KMS-11 (cell line): ENCODE data around the gene CASK.

ENCODE experiments used
- H2AFZ ChIP-seq: fragments of 200-600 bp; sonication (generic); 2 replicates; pipeline ENCODE4 v1.6.1; 2016; ENCODE audit warnings: antibody characterized with exemption, mixed run types, low read depth
- H3K27ac ChIP-seq: fragments of 200-600 bp; sonication (generic); 2 replicates; pipeline ENCODE4 v1.6.1; 2016; ENCODE audit warnings: mild to moderate bottlenecking, mixed run types
- H3K27me3 ChIP-seq: fragments of 200-600 bp; sonication (generic); 2 replicates; pipeline ENCODE4 v1.6.1; 2017; ENCODE audit warnings: mild to moderate bottlenecking, low read depth, mixed run types, moderate library complexity; ENCODE audit not compliant: insufficient read depth
- H3K36me3 ChIP-seq: fragments of 200-600 bp; sonication (generic); 2 replicates; pipeline ENCODE4 v1.6.1; 2017; ENCODE audit warnings: mild to moderate bottlenecking, mixed run types; ENCODE audit not compliant: insufficient read depth
- H3K4me1 ChIP-seq: fragments of 200-600 bp; sonication (generic); 2 replicates; pipeline ENCODE4 v1.6.1; 2016; ENCODE audit warnings: mild to moderate bottlenecking, low read depth, mixed run types; ENCODE audit not compliant: poor library complexity, severe bottlenecking
- H3K4me2 ChIP-seq: fragments of 200-600 bp; sonication (generic); 2 replicates; pipeline ENCODE4 v1.7.0; 2016; ENCODE audit warnings: mild to moderate bottlenecking, mixed run types
- H3K4me3 ChIP-seq: fragments of 200-600 bp; sonication (generic); IDR thresholded peaks from 2 replicates; pipeline ENCODE4 v1.6.1; 2017; ENCODE audit warnings: low read depth, low read length, mixed read lengths; ENCODE audit not compliant: insufficient read depth
- H3K79me2 ChIP-seq: fragments of 200-600 bp; sonication (generic); 2 replicates; pipeline ENCODE4 v1.6.1; 2016; ENCODE audit warnings: low read depth, mixed run types; ENCODE audit not compliant: insufficient read depth
- H3K9ac ChIP-seq: fragments of 200-600 bp; sonication (generic); 2 replicates; pipeline ENCODE4 v1.6.1; 2016; ENCODE audit warnings: mild to moderate bottlenecking, mixed run types
- H4K20me1 ChIP-seq: fragments of 200-600 bp; sonication (generic); 2 replicates; pipeline ENCODE4 v1.6.1; 2016; ENCODE audit warnings: mild to moderate bottlenecking, mixed run types; ENCODE audit not compliant: insufficient read depth
- TF ChIP-seq, protein P1 (sequence below): fragments of 200-600 bp; sonication (generic); conservative IDR thresholded peaks from 2 replicates; pipeline ENCODE4 v1.6.1; 2017; ENCODE audit warnings: low read depth, mild to moderate bottlenecking, antibody characterized with exemption, low read length, moderate library complexity, mixed read lengths

Gene CASK

DNA sequence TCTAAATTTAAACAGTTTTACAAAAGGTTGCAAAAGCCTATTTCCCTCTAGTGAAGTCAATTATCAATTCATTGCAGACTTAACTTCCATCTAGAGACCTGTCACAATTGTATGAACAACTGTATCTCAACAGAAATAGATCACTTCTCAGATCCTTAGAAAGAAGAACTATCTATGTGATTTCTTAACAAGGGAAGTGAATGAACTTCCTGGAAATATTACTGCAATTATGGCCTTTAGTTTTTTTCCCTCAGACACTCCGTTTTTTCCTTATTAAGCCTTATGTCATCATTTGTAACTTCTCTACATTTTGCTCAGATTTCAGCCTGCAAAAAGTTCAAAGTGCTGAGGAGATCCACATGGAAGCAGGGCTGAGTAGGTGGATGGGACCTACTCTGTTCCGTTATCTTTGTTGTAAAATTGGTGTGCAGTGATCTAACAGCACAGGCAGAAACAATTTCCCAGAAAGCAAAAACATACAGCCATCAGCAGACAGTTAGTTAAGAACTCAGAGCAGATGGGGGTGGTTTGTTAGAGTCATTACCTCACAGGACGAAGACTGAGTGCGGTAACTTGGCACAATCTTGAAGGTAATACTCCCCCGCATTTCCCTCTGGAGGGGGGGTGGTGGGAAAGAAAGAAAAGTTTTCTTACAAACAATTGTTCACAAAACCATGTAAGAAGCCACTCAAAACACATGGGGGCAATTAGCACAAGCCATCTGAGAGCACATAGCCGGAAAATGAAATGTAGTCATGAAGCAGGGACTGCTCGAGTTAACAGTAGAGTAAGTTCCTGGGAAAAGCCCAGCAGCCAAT is 363.9 kb downstream of the CASK start:
- no peak overlapping the region for H3K9ac ChIP-seq
- H3K27ac ChIP-seq, result no peak overlapping the region
- H2AFZ ChIP-seq, result no peak overlapping the region
- H3K4me2 ChIP-seq, result no peak overlapping the region
- no peaks in the 10 kb centered on the region for H4K20me1 ChIP-seq
- no peaks in the 10 kb centered on the region for H3K36me3 ChIP-seq
- peaks cover 72% of the 10 kb centered on the region for H3K4me1 ChIP-seq
- H3K27me3 ChIP-seq, result no peaks in the 10 kb centered on the region
- no peak overlapping the region for H3K4me3 ChIP-seq
- no peaks in the 10 kb centered on the region for H3K79me2 ChIP-seq
- TF ChIP-seq, protein P1, sequence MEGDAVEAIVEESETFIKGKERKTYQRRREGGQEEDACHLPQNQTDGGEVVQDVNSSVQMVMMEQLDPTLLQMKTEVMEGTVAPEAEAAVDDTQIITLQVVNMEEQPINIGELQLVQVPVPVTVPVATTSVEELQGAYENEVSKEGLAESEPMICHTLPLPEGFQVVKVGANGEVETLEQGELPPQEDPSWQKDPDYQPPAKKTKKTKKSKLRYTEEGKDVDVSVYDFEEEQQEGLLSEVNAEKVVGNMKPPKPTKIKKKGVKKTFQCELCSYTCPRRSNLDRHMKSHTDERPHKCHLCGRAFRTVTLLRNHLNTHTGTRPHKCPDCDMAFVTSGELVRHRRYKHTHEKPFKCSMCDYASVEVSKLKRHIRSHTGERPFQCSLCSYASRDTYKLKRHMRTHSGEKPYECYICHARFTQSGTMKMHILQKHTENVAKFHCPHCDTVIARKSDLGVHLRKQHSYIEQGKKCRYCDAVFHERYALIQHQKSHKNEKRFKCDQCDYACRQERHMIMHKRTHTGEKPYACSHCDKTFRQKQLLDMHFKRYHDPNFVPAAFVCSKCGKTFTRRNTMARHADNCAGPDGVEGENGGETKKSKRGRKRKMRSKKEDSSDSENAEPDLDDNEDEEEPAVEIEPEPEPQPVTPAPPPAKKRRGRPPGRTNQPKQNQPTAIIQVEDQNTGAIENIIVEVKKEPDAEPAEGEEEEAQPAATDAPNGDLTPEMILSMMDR, result no peak

DNA sequence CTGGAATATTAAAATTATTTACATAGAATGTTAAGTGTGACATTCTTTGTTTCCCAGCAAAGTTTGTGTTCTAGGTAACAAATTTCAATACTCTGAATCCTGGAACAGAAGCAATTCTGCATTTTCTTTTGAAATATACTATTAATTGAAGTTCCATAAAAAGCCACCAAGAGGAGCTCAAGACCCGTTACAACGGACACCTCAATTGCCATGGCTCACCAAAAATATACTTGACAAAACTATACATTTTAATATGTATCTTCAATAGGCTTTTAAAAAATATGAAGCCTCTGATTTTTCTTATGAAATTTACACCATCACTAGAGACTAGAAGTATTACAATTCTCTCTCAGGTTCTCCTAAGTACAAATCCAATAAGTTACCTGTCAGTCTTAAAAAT is 364.8 kb downstream of the CASK start:
- Histone ChIP-seq H3K36me3 (no peaks in the 10 kb centered on the region), H3K4me2 (no peak overlapping the region), H3K4me1 (peaks cover 72% of the 10 kb centered on the region), H3K79me2 (no peaks in the 10 kb centered on the region), H3K27me3 (no peaks in the 10 kb centered on the region), H2AFZ (no peak overlapping the region), H3K27ac (no peak overlapping the region), H3K9ac (no peak overlapping the region), H3K4me3 (no peak overlapping the region), H4K20me1 (no peaks in the 10 kb centered on the region)
- TF ChIP-seq, protein P1, result peak; percentile 55; the same call in 1 of the 2 replicates

DNA sequence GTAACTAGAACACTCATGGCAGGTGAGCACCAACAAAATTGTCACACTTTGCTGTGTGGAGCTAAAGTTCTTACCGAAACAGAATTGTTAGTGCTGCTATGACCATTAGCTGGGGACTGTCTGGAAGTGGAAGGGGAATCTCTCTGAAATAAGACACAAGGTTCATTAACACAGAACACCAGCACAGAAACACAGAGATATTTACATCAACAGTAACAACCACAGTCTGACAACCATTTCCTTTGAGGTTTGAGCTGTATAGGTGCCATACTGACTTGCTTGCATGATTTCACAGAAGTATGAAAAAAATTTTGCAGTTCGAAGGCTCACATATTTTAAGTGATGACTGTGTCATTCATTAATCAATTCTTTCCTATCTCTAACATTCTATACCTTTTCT is 366.4 kb downstream of the CASK start:
- H3K4me1 ChIP-seq, result peaks cover 66% of the 10 kb centered on the region
- TF ChIP-seq, protein P1, result no peak
- no peaks in the 10 kb centered on the region for H3K27me3 ChIP-seq
- H2AFZ ChIP-seq, result no peak overlapping the region
- no peaks in the 10 kb centered on the region for H3K79me2 ChIP-seq
- peak overlapping the region; percentile 25; the same call in 1 of the 2 replicates for H3K4me2 ChIP-seq
- H4K20me1 ChIP-seq, result no peaks in the 10 kb centered on the region
- peak overlapping the region; percentile 39 for H3K27ac ChIP-seq
- no peak overlapping the region for H3K4me3 ChIP-seq
- H3K36me3 ChIP-seq, result no peaks in the 10 kb centered on the region
- H3K9ac ChIP-seq, result no peak overlapping the region

DNA sequence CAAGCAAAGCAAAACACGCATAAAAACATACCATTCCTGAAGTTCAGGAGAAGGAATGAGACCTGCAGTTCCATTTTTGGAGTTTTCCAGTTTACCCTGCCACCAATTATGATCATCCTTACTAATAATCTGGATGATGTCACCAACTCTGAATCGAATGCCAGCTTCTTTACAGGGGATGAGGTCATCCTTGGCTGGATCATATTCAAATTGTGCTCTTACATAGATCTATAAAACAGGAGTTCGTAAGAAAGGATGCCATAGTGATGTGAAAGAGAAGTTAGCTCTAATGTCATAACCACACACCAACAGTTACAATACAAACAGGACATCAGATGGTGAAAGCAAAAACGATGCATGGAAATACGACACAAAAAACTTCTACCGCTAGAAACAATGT is 369.7 kb downstream of the CASK start:
- Histone ChIP-seq H3K36me3 (no peaks in the 10 kb centered on the region), H3K27me3 (no peaks in the 10 kb centered on the region), H2AFZ (no peak overlapping the region), H3K4me3 (no peak overlapping the region), H3K79me2 (no peaks in the 10 kb centered on the region), H3K9ac (no peak overlapping the region), H3K4me2 (no peak overlapping the region), H4K20me1 (no peaks in the 10 kb centered on the region), H3K4me1 (peaks cover 33% of the 10 kb centered on the region), H3K27ac (no peak overlapping the region)
- TF ChIP-seq, protein P1, result no peak
